Stimulated activated CD8-positive, alpha-beta memory T cell treated with anti-CD3 and anti-CD28 coated beads, Interleukin-15, amount 100 ng/mL, for 1 hour (primary cell): ENCODE results near the gene MARCHF6.
"Not testable (repeated sequence)": the region's sequence is repeated elsewhere in the genome, so short reads cannot be mapped to it uniquely, and the experiment has no call there.

ENCODE experiments used
- DNase-seq: peaks from one replicate; pipeline ENCODE4 v3.0.0-alpha.2; 2020; ENCODE audit warnings: low read depth

The MARCHF6 gene

DNA sequence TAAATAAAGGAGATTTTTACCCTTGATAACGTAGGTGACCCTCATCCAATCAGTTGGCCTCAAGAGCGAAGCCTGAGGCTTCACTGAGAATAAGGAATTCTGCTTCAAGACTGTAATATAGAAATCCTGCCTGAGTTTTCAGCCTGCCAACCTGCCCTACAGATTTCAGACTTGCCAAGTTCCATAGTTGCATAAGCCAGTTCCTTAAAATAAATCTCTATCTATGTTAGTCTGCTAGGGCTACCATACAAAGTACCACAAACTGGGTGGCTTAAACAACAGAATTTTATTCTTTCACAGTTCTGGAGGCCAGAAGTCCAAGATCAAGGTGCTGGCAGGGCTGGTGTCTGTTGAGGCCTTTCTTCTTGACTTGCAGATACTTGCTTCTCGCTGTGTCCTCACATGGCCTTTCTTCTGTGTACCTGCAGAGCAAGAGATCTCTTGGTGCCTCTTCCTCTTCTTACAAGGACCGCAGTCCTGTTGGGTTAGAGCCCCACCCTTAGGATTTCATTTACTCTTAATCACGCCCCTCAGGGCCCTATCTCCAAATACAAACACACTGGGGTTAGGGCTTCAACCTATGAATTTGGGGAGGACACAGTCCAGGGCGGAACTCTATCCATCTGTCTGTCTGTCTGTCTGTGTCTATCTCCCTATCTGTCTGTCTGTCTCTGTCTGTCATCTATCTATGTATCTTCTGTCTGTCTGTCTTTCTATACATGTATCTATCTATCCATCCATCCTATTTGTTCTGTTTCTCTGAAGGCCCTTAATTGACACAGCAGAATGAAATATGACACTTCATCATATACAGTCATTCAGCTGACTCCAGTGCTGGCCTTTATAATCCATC is 28.8 kb upstream of the MARCHF6 start:
- DNase-seq, result no peak

DNA sequence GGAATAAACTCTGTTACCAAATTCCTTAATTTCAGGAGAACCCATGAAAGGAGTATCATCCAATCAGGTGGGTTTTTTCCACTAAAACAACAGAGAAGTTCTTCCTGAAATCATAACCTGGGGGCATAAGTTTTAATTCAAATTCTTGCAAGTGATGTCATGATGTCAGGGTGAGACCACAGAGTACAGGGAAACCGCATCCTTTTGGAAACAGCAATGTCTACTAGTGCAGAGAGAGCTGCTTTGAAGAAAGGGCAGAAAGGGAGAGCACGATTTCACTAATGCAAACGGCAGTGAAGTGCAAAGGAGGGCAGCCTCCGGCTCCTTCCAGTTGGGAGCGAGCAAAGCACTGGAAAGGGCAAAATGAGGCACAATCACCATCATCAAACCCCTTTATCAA is 25.2 kb upstream of the MARCHF6 start:
- DNase-seq, result no peak

- DNase-seq, result no peak
These were observed 24.1 kb upstream of the MARCHF6 start for GRCh38 chr5:10329446-10329819.

- DNase-seq, result no peak
These were observed 23.5 kb upstream of the MARCHF6 start for GRCh38 chr5:10329820-10330481.

DNA sequence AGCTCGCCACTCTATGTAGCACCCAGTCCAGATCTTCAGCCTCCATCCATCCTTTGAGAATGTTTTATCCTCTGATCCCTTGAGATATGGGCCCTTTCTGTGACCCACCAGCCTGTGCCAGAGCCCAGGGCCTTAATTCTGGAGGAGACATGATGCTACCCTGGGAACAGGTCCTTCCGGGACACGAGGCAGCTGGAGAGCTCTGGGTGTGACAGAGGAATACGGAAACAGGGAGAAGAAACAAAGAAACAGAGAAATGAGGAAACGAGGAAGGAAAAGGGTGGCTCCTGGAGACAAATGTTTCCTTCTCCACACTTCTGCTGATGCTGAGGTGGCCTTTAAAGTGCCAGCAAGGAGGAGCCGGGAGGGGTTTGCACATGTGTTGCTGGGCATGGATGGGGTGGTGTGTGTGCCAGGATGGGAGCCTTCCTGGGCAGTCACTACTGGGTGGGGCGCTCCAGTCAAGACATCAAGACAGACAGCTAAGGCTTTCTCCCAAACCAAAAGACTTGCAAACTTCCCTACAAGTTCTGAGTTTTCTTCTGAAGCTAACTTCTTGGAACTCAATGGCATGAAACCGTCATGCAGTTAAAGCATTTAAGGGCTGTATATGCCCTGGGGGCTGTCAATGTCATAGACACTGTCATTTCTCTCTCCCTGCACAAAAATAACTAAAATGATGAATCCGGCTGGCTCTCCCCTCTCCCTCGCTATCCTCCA is 22.8 kb upstream of the MARCHF6 start:
- DNase-seq, result no peak

DNA sequence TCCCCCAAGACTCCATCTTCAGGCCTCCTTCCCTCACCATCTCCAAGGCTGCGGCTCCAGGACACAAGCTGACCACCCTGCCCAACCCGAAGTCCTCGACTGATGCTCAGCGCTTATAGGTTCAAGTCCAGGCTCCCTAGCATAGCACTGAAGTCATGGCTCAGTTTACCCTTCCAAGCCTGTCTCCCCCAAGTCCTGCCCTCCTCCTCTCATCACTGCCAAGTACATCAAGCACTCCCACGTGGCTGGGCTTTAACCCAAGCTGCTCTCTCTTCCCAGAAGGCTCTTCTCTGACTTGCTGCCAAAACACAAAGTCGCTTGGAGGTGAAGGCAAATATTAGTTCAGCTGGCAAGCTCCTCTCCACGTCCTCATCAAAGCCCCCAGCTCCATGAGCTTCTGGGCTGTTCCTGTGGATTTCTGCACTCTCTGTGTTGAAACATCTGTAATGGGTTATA is 22.1 kb upstream of the MARCHF6 start:
- no peak for DNase-seq

DNA sequence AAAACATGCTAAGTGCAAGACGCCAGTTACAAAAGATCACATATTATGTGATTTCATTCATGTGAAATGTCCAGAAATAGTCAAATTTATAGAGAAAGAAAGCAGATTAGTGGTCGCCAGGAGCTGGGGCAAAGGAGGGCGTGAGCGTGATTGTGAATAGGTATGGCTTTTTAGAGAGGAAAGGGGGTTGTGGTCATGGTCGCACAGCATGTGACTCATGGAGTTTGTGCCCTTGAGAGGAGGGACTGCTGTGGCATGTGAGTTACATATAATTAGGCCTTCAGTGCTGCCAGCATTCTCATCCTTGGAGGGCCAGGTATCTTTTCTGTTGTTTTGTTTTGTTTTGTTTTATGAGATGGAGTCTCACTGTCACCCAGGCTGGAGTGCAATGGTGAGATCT is 21.2 kb upstream of the MARCHF6 start:
- DNase-seq, result no peak

- no peak for DNase-seq
These were observed 20.1 kb upstream of the MARCHF6 start for GRCh38 chr5:10333154-10334006.

GRCh38 chr5:10334831-10335230 is 18.7 kb upstream of the MARCHF6 start:
- DNase-seq, result no peak

DNA sequence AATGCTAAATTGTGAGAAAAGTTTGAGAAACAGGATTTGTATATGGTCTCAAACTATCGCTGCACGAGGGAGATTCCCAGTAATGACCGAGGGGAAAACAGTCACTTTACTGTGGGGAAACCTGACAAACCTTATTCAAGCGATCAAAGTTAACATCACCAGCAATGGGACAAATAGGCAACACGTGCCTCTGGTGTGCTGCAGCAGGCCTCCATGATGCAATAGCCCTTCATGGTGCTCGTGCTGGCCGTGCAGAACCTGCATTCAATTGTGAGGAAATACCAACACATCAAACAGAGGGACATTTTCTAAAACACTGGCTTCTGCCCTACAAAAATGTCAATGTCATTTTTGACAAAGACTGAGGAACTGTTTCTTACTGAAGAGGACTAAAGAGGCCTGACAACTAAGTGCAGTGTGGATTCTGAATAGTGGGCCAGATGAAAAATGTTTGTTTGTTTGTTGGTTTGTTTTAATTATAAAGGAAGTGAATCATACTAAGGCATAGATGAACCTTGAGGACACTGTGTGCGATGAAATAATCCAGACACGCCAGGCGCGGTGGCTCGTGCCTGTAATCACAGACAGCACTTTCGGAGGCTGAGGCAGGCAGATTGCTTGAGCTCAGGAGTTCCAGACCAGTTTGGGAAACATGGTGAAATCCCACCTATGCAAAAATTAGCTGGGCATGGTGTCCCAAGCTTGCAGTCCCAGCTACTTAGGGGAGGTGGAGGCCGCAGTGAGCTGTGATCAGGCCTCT is 17.6 kb upstream of the MARCHF6 start:
- no peak for DNase-seq

DNA sequence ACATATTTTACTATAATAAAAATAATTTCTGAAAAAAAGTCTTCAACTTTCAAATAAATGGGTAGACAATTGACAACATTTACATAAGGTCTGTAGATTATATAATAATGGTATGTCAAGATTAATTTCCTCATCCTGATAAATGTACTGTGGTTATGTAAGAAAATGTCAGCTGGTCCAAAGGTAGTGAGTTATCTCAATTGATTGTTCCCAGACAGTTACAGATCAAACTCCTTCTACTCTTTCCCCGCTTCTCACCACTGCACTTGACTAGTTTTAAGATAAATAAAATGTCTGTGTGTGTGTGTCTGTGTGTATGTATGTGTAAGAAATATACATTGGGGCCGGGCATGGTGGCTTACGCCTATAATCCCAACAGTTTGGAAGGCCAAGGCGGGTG is 16.4 kb upstream of the MARCHF6 start:
- no peak for DNase-seq

DNA sequence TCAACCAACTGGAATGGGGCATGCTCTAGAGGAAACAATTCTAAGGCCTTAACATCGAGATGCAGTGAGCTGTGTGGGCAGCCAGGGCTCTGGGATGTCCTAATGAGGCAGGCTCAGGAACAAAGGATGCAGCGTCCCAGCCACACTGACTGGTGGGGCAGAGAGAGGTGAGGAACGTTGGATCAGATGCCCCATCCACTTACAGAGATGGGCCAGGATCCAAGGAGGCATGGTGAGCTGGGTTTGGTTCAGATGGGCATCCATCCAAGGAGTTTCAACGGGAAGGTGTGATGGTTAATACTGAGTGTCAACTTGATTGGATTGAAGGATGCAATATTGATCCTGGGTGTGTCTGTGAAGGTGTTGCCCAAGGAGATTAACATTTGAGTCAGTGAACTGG is 15.5 kb upstream of the MARCHF6 start:
- DNase-seq, result no peak

DNA sequence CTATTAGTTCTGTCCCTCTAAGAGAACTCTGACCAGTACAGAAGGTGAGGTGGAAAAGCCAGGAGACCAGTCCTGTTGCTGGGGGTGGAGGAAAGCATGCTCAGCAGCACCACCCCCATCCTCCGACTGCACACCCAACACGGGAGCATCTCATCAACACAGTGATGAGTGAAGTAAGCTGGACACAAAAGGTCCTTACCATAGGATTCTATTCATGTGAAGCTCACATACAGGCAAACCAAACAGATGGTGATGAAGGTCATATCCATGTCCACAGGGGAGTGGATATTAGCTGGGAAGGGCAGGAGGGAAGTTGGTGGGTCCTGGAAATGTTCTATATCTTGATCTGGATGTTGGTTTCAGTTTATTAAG is 14.8 kb upstream of the MARCHF6 start:
- no peak for DNase-seq

DNA sequence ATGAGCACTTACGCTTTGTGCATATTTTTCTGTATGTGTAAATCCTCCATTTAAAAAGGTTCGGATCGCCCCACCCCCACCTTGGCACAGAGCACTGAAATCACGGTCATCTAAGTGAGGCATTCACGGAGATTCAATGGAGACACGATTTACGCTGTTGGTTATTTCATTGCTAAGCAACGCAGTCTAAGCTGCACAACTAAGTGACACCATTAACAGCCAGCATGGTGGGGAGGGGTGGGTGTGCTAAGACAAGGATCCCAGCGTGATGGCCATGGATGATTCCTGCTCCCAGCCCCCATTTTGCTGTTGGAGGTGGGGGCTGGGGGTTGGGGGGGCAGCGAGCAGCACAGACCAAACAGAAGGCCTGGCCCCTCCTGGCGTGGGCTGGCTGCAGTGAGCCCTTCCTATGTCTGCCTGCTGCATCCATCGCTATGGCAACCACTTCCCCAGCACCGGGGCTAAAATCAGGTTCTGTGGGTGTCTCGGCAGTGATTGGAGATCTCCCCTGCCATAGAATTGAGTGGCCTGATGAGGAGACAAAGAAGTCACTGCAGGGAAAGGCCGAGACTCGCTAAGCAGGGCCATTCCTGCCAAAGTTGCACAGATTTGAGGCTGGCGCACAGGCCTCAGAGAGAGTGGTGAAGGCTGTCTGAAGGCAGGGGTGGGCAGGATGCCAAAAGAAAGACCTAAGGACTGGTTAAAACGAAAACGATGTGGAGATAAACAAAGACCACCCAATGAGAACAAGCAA is 14.3 kb upstream of the MARCHF6 start:
- no peak for DNase-seq

- no peak for DNase-seq
These were observed 13.5 kb upstream of the MARCHF6 start for GRCh38 chr5:10339958-10340357.

DNA sequence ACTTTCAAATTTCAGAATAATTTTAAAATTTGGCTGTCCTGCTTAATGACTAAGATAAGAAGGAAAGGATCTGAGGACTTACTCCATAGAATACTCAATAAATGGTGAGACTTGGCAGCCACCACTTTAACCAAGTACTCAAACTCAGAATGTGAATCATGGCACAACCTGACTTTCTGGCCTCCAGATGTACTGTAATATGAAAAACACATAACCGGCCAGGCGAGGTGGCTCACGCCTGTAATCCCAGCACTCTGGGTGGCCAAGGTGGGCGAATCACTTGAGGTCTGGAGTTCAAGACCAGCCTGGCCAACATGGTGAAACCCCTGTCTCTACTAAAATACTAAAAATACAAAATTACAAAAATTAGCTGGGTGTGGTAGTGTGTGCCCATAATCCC is 10.0 kb upstream of the MARCHF6 start:
- DNase-seq, result no peak

DNA sequence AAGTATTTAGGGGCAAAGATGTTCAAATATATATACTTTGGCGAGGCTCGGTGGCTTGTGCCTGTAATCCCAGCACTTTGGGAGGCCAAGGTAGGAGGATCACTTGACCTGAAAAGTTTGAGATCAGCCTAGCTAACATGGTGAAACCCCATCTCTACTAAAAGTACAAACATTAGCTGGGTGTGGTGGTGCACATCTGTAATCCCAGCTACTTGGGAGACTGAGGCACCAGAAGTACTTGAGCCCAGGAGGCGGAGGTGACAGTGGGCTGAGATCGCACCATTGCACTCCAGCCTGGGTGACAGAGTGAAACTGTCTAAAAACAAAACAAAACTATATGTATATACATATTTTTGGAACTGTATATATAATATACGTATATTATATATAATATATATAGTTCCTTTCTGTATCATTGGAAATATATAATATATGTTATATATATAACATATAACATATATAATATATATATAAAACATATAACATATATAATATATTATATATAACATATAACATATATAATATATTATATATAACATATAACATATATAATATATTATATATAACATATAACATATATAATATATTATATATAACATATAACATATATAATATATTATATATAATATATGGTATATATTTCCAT is 8.9 kb upstream of the MARCHF6 start:
- DNase-seq, result not testable (repeated sequence)

DNA sequence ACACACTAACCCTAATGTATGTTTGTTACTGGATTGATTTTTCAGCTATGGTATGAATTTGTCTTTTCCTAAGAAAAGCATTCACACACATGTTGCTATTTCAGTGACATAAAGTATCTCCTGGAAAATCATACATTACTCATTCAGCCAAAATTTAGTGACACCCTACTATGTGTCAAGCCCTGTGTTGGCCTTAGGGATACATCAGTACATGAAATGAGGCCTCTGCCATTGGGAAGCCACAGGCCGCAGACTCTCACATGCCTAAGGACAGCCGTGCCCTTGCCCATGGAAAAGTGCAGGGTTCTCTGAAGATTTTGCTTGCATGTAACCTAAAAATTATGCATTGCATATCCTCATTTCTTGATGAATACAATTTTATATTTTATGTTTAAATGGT is 5.2 kb upstream of the MARCHF6 start:
- no peak for DNase-seq

- no peak for DNase-seq
These were observed 2.1 kb upstream of the MARCHF6 start for GRCh38 chr5:10351199-10351905.
